AG10803 (cell line): Measurements from ENCODE around the gene SYF2.

Experiments used
- DNase-seq: peaks from one replicate; pipeline ENCODE4 v3.0.0; 2010; ENCODE audit warnings: low read depth
- H3K4me3 ChIP-seq: 2 replicates; pipeline ENCODE4 v1.5.1; 2011; ENCODE audit warnings: mild to moderate bottlenecking, low read length, control low read depth
- CTCF ChIP-seq: conservative IDR thresholded peaks from 2 replicates; pipeline ENCODE4 v1.5.1; 2011; ENCODE audit warnings: mild to moderate bottlenecking, low read length, control low read depth, inconsistent platforms

SYF2 gene

GRCh38 chr1:25197235-25197975 is 34.9 kb downstream of the SYF2 start:
- DNase-seq, result no peak
- H3K4me3 ChIP-seq, result no peak overlapping the region

GRCh38 chr1:25196830-25197229 is 35.5 kb downstream of the SYF2 start:
- DNase-seq, result no peak
- H3K4me3 ChIP-seq, result no peak overlapping the region
- TF ChIP-seq CTCF, result no peak

More at GRCh38 chr1:25197235-25197975, 34.9 kb downstream of the SYF2 start:
- TF ChIP-seq CTCF, result no peak

GRCh38 chr1:25195835-25196234 is 36.5 kb downstream of the SYF2 start:
- no peak overlapping the region for H3K4me3 ChIP-seq
- TF ChIP-seq CTCF, result no peak
- DNase-seq, result no peak

- H3K4me3 ChIP-seq, result no peak overlapping the region
- DNase-seq, result no peak
- TF ChIP-seq CTCF, result no peak
These were observed 37.7 kb downstream of the SYF2 start for GRCh38 chr1:25194572-25195020.

- DNase-seq, result no peak
- no peak overlapping the region for H3K4me3 ChIP-seq
- TF ChIP-seq CTCF, result no peak
These were observed 38.2 kb downstream of the SYF2 start for GRCh38 chr1:25194054-25194453.

- no peak overlapping the region for H3K4me3 ChIP-seq
- no peak for DNase-seq
- TF ChIP-seq CTCF, result no peak
These were observed 39.1 kb downstream of the SYF2 start for GRCh38 chr1:25193229-25193628.

- no peak for TF ChIP-seq CTCF
- DNase-seq, result no peak
- H3K4me3 ChIP-seq, result no peak overlapping the region
These were observed 40.1 kb downstream of the SYF2 start for GRCh38 chr1:25192154-25192553.
